ENCODE results near the gene SERPINB4.

DNA sequence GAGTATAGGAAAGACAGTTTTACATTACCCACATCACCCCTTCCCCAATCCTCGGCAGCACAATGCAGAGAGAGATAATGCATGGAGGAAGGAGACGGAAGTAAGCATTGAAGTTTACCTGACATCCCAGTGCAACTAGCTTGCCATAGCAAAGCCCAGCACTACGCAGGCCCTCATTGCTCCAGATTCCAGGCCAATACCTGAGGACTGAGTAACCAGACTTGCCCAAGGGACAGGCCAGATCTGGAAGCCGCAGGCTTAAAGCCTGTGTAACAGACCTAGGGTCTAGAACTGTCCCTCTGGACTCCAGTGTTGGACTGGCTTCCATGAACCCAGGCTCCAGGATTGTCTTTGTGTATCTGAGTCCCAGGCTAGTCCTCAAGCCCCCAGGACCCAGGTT, 17.6 kb downstream of the SERPINB4 start:
- TF ChIP-seq, protein P1, sequence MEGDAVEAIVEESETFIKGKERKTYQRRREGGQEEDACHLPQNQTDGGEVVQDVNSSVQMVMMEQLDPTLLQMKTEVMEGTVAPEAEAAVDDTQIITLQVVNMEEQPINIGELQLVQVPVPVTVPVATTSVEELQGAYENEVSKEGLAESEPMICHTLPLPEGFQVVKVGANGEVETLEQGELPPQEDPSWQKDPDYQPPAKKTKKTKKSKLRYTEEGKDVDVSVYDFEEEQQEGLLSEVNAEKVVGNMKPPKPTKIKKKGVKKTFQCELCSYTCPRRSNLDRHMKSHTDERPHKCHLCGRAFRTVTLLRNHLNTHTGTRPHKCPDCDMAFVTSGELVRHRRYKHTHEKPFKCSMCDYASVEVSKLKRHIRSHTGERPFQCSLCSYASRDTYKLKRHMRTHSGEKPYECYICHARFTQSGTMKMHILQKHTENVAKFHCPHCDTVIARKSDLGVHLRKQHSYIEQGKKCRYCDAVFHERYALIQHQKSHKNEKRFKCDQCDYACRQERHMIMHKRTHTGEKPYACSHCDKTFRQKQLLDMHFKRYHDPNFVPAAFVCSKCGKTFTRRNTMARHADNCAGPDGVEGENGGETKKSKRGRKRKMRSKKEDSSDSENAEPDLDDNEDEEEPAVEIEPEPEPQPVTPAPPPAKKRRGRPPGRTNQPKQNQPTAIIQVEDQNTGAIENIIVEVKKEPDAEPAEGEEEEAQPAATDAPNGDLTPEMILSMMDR (conservative IDR thresholded peaks at IDR 0.05; ENCODE audit: low read depth, low read length): no peak
- no peak for TF ChIP-seq EZH2 (IDR thresholded peaks at IDR 0.05; ENCODE audit: low read length, unreplicated experiment)

All from PC-3 (cell line).